ENCODE results near the gene TPRG1. TPM values are rescaled to one million over a fixed set of nuclear protein-coding genes. Genes with fewer than 3 reads are reported as not detected.
A peak's percentile ranks its signal among the peaks of the same experiment; 100 is the strongest.

The TPRG1 gene, protein sequence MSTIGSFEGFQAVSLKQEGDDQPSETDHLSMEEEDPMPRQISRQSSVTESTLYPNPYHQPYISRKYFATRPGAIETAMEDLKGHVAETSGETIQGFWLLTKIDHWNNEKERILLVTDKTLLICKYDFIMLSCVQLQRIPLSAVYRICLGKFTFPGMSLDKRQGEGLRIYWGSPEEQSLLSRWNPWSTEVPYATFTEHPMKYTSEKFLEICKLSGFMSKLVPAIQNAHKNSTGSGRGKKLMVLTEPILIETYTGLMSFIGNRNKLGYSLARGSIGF
- total RNA-seq (2014; rRNA removed; shearing (Covaris generic)): 2.7 and 4.8 TPM in 2 replicates
- polyA plus RNA-seq (2014; cell fraction: nucleus; rRNA removed): 1.3 and 2.2 TPM in 2 replicates

- DNase-seq (ENCODE audit: extremely low read depth, low read depth): no peak
Observed at GRCh38 chr3:189171707-189172106, at the start of gene TPRG1. Gene TPRG1, plus strand, starts transcription at chr3:189171971. Its CDS starts 35,414 bp downstream, at chr3:189207385.

DNA sequence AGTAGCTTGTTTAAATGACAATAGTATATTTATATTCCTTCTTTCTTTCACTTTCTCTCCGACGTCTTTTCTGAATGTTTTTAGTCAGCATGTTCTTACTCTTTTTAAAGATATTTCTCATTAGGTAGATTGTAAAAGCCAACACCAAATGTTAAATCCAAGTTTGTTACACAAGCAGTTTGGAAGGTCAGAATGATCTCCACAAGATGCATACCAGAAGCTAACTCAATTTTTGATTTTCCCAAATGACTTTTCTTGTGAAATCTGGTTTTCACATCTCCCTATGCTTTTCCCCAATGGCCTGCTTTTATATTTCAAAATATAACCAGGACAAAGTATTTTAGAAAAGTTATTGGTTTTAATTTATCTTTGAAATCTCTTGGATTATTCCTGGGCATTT is 49.7 kb upstream of the TPRG1 start:
- DNase-seq (ENCODE audit: extremely low read depth, low read depth): no peak

- DNase-seq (ENCODE audit: extremely low read depth, low read depth): no peak
Observed at GRCh38 chr3:189122526-189123205, 49.1 kb upstream of the TPRG1 start.

GRCh38 chr3:189123595-189124387 is 48.0 kb upstream of the TPRG1 start:
- no peak for DNase-seq (ENCODE audit: extremely low read depth, low read depth)

GRCh38 chr3:189132231-189132671 is 39.5 kb upstream of the TPRG1 start:
- peak; percentile 27 for DNase-seq (ENCODE audit: extremely low read depth, low read depth)

- no peak for DNase-seq (ENCODE audit: extremely low read depth, low read depth)
Observed at GRCh38 chr3:189132839-189133238, 38.9 kb upstream of the TPRG1 start.

- DNase-seq (ENCODE audit: extremely low read depth, low read depth): no peak
Observed at GRCh38 chr3:189133768-189134167, 38.0 kb upstream of the TPRG1 start.

GRCh38 chr3:189137416-189137815 is 34.4 kb upstream of the TPRG1 start:
- DNase-seq (ENCODE audit: extremely low read depth, low read depth): no peak

DNA sequence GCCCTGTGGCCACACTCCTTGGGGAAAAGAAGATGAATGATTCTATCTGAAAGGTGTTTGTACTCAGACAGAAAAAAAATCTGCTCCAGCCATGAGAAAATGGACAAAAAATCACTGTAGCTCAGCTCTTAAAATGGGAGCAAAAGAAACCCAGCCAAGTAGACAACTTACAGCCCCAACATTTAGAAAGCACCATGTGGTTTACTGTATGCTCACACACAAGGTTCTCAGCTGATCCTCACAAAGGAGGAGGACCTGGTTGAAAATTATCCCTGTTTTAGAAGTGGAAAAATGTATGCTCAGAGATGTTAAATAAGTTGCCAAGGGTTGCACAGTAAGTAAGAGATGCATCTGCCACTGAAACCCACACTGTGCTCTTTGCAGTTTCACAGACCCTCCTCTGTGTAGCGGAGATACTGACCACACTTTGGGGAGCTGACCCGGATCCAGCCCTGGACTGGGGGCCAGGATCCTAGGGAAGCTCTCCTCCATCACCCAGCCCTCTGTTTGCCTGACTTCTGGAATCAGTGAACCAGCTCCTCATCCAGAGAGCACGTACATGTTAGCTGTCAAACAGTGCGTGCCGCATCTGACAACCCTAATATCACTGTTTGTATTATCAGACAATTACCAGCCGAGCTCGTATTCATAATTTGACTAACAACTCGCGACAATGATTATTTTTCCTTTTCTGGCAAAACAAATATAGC is 32.7 kb upstream of the TPRG1 start:
- DNase-seq (ENCODE audit: extremely low read depth, low read depth): no peak

GRCh38 chr3:189139611-189139940 is 32.2 kb upstream of the TPRG1 start:
- no peak for DNase-seq (ENCODE audit: extremely low read depth, low read depth)

DNA sequence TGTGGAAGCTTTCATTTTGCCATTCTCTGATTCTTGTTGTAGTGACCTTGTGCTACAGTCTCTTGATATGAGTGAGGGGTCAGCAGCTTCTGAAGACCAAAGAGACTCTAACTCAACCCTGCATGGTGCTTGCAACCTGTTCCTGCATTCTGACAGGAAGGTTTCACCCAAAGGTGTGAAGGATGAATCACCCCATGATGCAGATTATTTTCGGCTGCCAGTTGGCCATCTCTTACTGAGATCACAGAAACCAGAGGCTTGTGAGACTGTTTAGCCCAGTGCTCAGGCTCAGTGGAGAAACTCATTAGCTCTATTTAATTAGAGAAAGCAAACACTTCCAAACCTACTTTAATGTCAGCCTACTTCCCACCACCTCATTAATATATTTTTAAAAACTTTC is 29.2 kb upstream of the TPRG1 start:
- DNase-seq (ENCODE audit: extremely low read depth, low read depth): no peak

GRCh38 chr3:189143321-189143720 is 28.4 kb upstream of the TPRG1 start:
- no peak for DNase-seq (ENCODE audit: extremely low read depth, low read depth)

DNA sequence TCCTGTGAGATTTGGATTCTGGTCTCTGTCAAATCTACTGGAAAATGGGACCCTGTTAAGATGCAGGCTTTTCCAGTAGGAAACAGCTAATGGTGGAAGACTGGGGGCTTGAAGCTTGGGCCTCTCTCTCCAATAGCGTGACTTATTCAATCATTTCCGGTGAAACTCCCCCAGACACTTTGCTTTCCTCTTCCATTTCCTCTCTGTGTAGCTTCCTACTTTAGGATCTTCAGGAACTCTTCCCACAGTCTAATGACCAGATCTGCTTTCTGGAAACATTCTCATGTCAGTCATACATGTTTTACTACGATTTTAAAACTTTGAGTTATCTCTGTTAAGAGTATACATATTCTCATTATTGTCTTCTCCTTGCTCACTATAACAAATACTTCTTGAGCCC is 28.0 kb upstream of the TPRG1 start:
- DNase-seq (ENCODE audit: extremely low read depth, low read depth): no peak

DNA sequence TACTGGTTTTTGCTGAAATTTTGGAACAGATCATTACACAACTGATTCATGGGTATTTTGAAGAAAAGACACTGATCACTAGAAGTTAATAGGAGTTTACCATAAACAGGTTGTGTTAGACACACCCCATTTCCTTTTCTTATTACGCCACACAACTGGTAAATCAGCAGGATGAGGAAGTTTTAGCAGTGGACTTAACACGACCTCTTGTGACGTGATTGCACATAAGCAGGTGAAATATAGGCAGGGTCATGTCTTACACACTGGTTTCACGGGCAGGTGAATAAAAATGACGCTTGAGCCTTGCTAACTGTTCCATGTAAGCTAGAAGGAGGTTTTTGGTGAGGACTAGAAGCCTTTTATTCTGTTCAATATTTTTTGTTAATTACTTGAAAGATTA is 27.1 kb upstream of the TPRG1 start:
- no peak for DNase-seq (ENCODE audit: extremely low read depth, low read depth)

- DNase-seq (ENCODE audit: extremely low read depth, low read depth): no peak
Observed at GRCh38 chr3:189146848-189147247, 24.9 kb upstream of the TPRG1 start.

DNA sequence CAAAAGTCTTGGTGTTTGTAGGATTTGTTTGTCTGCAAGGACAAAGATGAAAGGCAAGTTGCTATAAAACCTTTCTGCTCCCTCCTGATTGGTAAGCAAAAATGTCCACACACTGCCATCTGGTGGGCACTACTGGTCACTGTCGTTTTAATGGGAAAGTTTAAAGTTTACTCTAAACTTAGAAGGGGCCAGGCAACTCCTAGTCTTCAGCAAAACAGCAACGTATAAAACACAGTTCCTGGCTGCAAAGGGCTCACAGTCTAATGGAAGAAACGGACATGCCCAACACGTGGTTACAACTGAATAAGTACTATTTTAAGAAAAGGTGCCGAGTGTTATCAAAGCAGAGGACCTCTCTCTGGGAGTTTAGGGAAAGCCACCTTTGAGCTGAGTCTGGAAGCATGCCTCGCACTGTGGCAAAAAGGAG is 23.7 kb upstream of the TPRG1 start:
- peak; percentile 60 for DNase-seq (ENCODE audit: extremely low read depth, low read depth)

- no peak for DNase-seq (ENCODE audit: extremely low read depth, low read depth)
Observed at GRCh38 chr3:189149203-189149602, 22.6 kb upstream of the TPRG1 start.

GRCh38 chr3:189157232-189158007 is 14.4 kb upstream of the TPRG1 start:
- no peak for DNase-seq (ENCODE audit: extremely low read depth, low read depth)

DNA sequence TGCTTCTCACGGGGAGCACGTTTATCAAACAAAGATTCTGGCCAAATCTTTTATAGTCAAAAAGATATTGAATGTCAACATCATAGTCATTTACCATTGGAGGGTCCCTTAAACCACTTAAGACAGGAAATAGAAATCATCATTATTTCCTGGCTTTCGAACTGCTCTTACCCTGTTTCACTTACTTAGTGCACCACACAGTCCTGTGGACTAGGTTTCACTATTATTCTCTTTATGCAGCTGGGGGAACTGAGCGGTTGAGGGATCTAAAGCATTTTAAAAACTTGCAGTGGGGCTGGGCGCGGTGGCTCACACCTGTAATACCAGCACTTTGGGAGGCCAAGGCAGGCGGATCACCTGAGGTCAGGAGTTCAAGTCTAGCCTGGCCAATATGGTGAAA is 13.7 kb upstream of the TPRG1 start:
- DNase-seq (ENCODE audit: extremely low read depth, low read depth): no peak

Measured in NCI-H460 (cell line).